ENCODE results near the gene GHDC.

- no peak for TF ChIP-seq POLR2AphosphoS5 (IDR thresholded peaks at IDR 0.05; ENCODE audit: insufficient read depth, low read depth, low read length)
- TF ChIP-seq EZH2 (IDR thresholded peaks at IDR 0.05; ENCODE audit: borderline replicate concordance, low read depth, low read length, severe bottlenecking), result no peak
- TF ChIP-seq, protein P1, sequence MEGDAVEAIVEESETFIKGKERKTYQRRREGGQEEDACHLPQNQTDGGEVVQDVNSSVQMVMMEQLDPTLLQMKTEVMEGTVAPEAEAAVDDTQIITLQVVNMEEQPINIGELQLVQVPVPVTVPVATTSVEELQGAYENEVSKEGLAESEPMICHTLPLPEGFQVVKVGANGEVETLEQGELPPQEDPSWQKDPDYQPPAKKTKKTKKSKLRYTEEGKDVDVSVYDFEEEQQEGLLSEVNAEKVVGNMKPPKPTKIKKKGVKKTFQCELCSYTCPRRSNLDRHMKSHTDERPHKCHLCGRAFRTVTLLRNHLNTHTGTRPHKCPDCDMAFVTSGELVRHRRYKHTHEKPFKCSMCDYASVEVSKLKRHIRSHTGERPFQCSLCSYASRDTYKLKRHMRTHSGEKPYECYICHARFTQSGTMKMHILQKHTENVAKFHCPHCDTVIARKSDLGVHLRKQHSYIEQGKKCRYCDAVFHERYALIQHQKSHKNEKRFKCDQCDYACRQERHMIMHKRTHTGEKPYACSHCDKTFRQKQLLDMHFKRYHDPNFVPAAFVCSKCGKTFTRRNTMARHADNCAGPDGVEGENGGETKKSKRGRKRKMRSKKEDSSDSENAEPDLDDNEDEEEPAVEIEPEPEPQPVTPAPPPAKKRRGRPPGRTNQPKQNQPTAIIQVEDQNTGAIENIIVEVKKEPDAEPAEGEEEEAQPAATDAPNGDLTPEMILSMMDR (IDR thresholded peaks at IDR 0.05; ENCODE audit: extremely low read depth in 1 of 2, insufficient read depth in 1 of 2, low read depth in 1 of 2, low read length in 2 of 2), result no peak
- no peak for TF ChIP-seq MAX (IDR thresholded peaks at IDR 0.05; ENCODE audit: insufficient read depth, insufficient read length)
- TF ChIP-seq POLR2A (IDR thresholded peaks at IDR 0.05; ENCODE audit: low read depth, low read length), result no peak
These were observed 9.3 kb downstream of the GHDC start, which contains the start of gene HCRT for GRCh38 chr17:42184713-42185620.

Data from endothelial cell of umbilical vein (primary cell).